Uterus (tissue), 2 donors: Measurements from ENCODE around the gene PPP6R2.
"Not testable (repeated sequence)": the region's sequence is repeated elsewhere in the genome, so short reads cannot be mapped to it uniquely, and the experiment has no call there.

Experiments
- CTCF ChIP-seq, 4 experiments: fragments of 200-600 bp in 2 of 4; fragments of 450-650 bp in 2 of 4; sonication (generic) in 2 of 4; IDR thresholded peaks; one replicate each; pipeline ENCODE4 v1.5.1; 2016 to 2019; ENCODE audit warnings: antibody characterized with exemption in 4 of 4, mild to moderate bottlenecking in 2 of 4, moderate library complexity in 1 of 4
- POLR2A ChIP-seq, 2 donors: fragments of 450-650 bp; IDR thresholded peaks; one replicate each; pipeline ENCODE4 v1.6.1; 2016; ENCODE audit warnings: antibody characterized with exemption in 2 of 2, mild to moderate bottlenecking in 1 of 2, moderate library complexity in 1 of 2

- TF ChIP-seq CTCF, POLR2A (IDR thresholded peaks at IDR 0.05): not testable (repeated sequence)
These were observed 89.9 kb downstream of the PPP6R2 start for GRCh38 chr22:50432877-50433510.
